GM10248 (cell line): Measurements from ENCODE around the gene MEAF6.

Experiments
- CTCF ChIA-PET: fragments of 300-600 bp; sonication (Branson Sonifier 250); formaldehyde crosslinking; extraction: SDS; loops from one replicate; lab custom pipeline; 2021; ENCODE audit warnings: antibody characterized with exemption; lab: Yijun Ruan, JAX
- POLR2A ChIA-PET: fragments of 350-650 bp; sonication (Branson Sonifier 250); formaldehyde crosslinking; extraction: SDS; loops from one replicate; lab custom pipeline; 2020; ENCODE audit warnings: antibody characterized with exemption; lab: Yijun Ruan, JAX
- DNase-seq: peaks from one replicate; pipeline ENCODE4 v3.0.0; 2012; ENCODE audit errors: extremely low spot score
- CTCF ChIP-seq: IDR thresholded peaks from 2 replicates; pipeline ENCODE4 v1.5.1; 2012; ENCODE audit warnings: mild to moderate bottlenecking, low read depth; ENCODE audit errors: extremely low read depth, missing control alignments, control extremely low read depth

The MEAF6 gene

GRCh38 chr1:37474046-37474696 is 40.4 kb downstream of the MEAF6 start, which contains the start of gene ZC3H12A:
Gene ZC3H12A (plus strand): TSS chr1:37474580. CDS start chr1:37475497, 917 bp downstream.
- DNase-seq = peak; percentile 99
- TF ChIP-seq CTCF = no peak
- POLR2A ChIA-PET = interaction anchor here (0.5 to 6.0 kb wide), 13 partner anchors 8 to 1167 kb away, joined by 3 to 112 read pairs (median 4); partner anchors contain the start of genes MEAF6, MRPS15 and SH3D21
- CTCF ChIA-PET = interaction anchor here (1.4 to 10.9 kb wide), 7 partner anchors 14 to 202 kb away, joined by 4 to 142 read pairs (median 5); partner anchors contain the start of gene MEAF6

GRCh38 chr1:37473431-37474045 is 41.0 kb downstream of the MEAF6 start:
- ChIA-PET POLR2A (interaction anchor here (0.6 to 6.0 kb wide), 7 partner anchors 7 to 1009 kb away, joined by 3 to 112 read pairs (median 6); partner anchors contain the start of gene MRPS15), CTCF (interaction anchor here (1.6 to 10.9 kb wide), 4 partner anchors 14 to 41 kb away, joined by 4 to 142 read pairs (median 64); partner anchors contain the start of gene MEAF6)
- peak; percentile 4 for TF ChIP-seq CTCF
- peak; percentile 22 for DNase-seq

- ChIA-PET POLR2A (interaction anchor here (0.9 kb wide), 1 partner anchor 13 kb away, joined by 3 read pairs; no protein-coding TSS in a partner anchor), CTCF (interaction anchor here (8.7 to 10.9 kb wide), 2 partner anchors 15 kb away, joined by 105 to 142 read pairs; no protein-coding TSS in a partner anchor)
- DNase-seq = no peak
- TF ChIP-seq CTCF = no peak
Observed at GRCh38 chr1:37472994-37473393, 41.6 kb downstream of the MEAF6 start.

- no peak for TF ChIP-seq CTCF
- CTCF ChIA-PET = interaction anchor here (1.2 to 10.9 kb wide), 3 partner anchors 14 to 59 kb away, joined by 3 to 142 read pairs (median 105); no protein-coding TSS in a partner anchor
- POLR2A ChIA-PET = interaction anchor here (0.7 to 0.9 kb wide), 2 partner anchors 10 to 14 kb away, joined by 3 read pairs; no protein-coding TSS in a partner anchor
- DNase-seq = no peak
Observed at GRCh38 chr1:37472281-37472680, 42.3 kb downstream of the MEAF6 start.

GRCh38 chr1:37471345-37472231 is 43.0 kb downstream of the MEAF6 start:
- TF ChIP-seq CTCF = no peak
- CTCF ChIA-PET = interaction anchor here (1.2 to 10.9 kb wide), 4 partner anchors 14 to 60 kb away, joined by 3 to 142 read pairs (median 59); no protein-coding TSS in a partner anchor
- POLR2A ChIA-PET = interaction anchor here (0.7 to 0.9 kb wide), 2 partner anchors 10 to 14 kb away, joined by 3 read pairs; no protein-coding TSS in a partner anchor
- DNase-seq = no peak
